ENCODE data around the gene GFRA1. TPM values are rescaled to one million over a fixed set of nuclear protein-coding genes. Genes with fewer than 3 reads are reported as not detected.

Gene GFRA1
- polyA plus RNA-seq, 2 of the 4 experiments (the other 2 are of a cell fraction) = 4.0 to 9.5 TPM

- DNase-seq (ENCODE audit: low read depth in 1 of 2, low spot score in 1 of 2) (no peak), FAIRE-seq (no peak), ATAC-seq (no peak)
- WGBS (ENCODE audit: missing lambda C conversion rate) = 44% methylated on average over 8 of the region's 8 CpGs
- ChIA-PET POLR2A (no interaction called here), CTCF (no interaction called here)
- Histone ChIP-seq H3K27ac (no peak overlapping the region), H3K4me1 (no peaks in the 10 kb centered on the region), H3K4me2 (no peak overlapping the region), H3K9me3 (no peaks in the 10 kb centered on the region), H3K4me3 (no peak overlapping the region)
- TF ChIP-seq KDM1A (IDR thresholded peaks at IDR 0.05; ENCODE audit: low read depth) = no peak
- TF ChIP-seq HEYL (CRISPR knock-in tag; IDR thresholded peaks at IDR 0.05) = no peak
- TF ChIP-seq ATOH8 (CRISPR knock-in tag; IDR thresholded peaks at IDR 0.05; ENCODE audit: low read depth) = no peak
- no peak for TF ChIP-seq NFE2L2 (conservative IDR thresholded peaks at IDR 0.05; ENCODE audit: low read length)
- no peak for TF ChIP-seq CEBPB (IDR thresholded peaks at IDR 0.05)
- TF ChIP-seq HOXB5 (CRISPR knock-in tag; IDR thresholded peaks at IDR 0.05) = no peak
- TF ChIP-seq EHMT2 (IDR thresholded peaks at IDR 0.05; ENCODE audit: low read depth) = no peak
- no peak for TF ChIP-seq BHLHE40 (IDR thresholded peaks at IDR 0.05; ENCODE audit: low read depth, low read length)
- no peak for TF ChIP-seq SMC3 (IDR thresholded peaks at IDR 0.05)
- no peak for TF ChIP-seq PBX3 (IDR thresholded peaks at IDR 0.05)
- TF ChIP-seq ELK1 (IDR thresholded peaks at IDR 0.05; ENCODE audit: low read depth, low read length) = no peak
- no peak for TF ChIP-seq ZNF302 (CRISPR knock-in tag; IDR thresholded peaks at IDR 0.05)
- no peak for TF ChIP-seq JUNB (IDR thresholded peaks at IDR 0.05)
- TF ChIP-seq NPAS2 (CRISPR knock-in tag; IDR thresholded peaks at IDR 0.05; ENCODE audit: borderline replicate concordance) = no peak
- TF ChIP-seq PHF8 (IDR thresholded peaks at IDR 0.05; ENCODE audit: borderline replicate concordance, low read depth) = no peak
- TF ChIP-seq HMGXB4 (CRISPR knock-in tag; IDR thresholded peaks at IDR 0.05; ENCODE audit: borderline replicate concordance) = no peak
- TF ChIP-seq RNF2 (IDR thresholded peaks at IDR 0.05; ENCODE audit: borderline replicate concordance, low read depth) = no peak
These were observed 31.9 kb downstream of the GFRA1 start for GRCh38 chr10:116241085-116241484.

- TF ChIP-seq TFCP2L1 (CRISPR knock-in tag; IDR thresholded peaks at IDR 0.05) (no peak), RCOR1 (IDR thresholded peaks at IDR 0.05; ENCODE audit: low read depth, low read length) (no peak), HEYL (CRISPR knock-in tag; IDR thresholded peaks at IDR 0.05) (no peak), NFE2L2 (conservative IDR thresholded peaks at IDR 0.05; ENCODE audit: low read length) (no peak), MAX (IDR thresholded peaks at IDR 0.05) (no peak), CHD2 (IDR thresholded peaks at IDR 0.05; ENCODE audit: low read length, partially characterized antibody) (no peak), GATA3 (IDR thresholded peaks at IDR 0.05; ENCODE audit: borderline replicate concordance) (no peak), BHLHE40 (IDR thresholded peaks at IDR 0.05; ENCODE audit: low read depth, low read length) (no peak), HMGXB4 (CRISPR knock-in tag; IDR thresholded peaks at IDR 0.05; ENCODE audit: borderline replicate concordance) (no peak), HOXB5 (CRISPR knock-in tag; IDR thresholded peaks at IDR 0.05) (no peak), HOXB13 (CRISPR knock-in tag; IDR thresholded peaks at IDR 0.05; ENCODE audit: low read depth) (no peak), FOXS1 (CRISPR knock-in tag; IDR thresholded peaks at IDR 0.05) (no peak), PHF8 (IDR thresholded peaks at IDR 0.05; ENCODE audit: borderline replicate concordance, low read depth) (no peak), POLR2AphosphoS2 (conservative IDR thresholded peaks at IDR 0.05; ENCODE audit: low read length) (no peak), MAZ (IDR thresholded peaks at IDR 0.05; ENCODE audit: borderline replicate concordance, low read depth, low read length) (no peak), ZNF302 (CRISPR knock-in tag; IDR thresholded peaks at IDR 0.05) (no peak), FOSB (CRISPR knock-in tag; IDR thresholded peaks at IDR 0.05) (no peak), KDM1A (IDR thresholded peaks at IDR 0.05; ENCODE audit: low read depth) (no peak), NR3C1 (IDR thresholded peaks at IDR 0.05) (no peak)
- FAIRE-seq (no peak), ATAC-seq (no peak), DNase-seq (ENCODE audit: low read depth in 1 of 2, low spot score in 1 of 2) (no peak)
- WGBS (ENCODE audit: missing lambda C conversion rate) = 62% methylated on average over 13 of the region's 13 CpGs
- H3K4me3 ChIP-seq = no peak overlapping the region
- H3K4me1 ChIP-seq = no peaks in the 10 kb centered on the region
- no peak overlapping the region for H3K27ac ChIP-seq
- H3K9me3 ChIP-seq = no peaks in the 10 kb centered on the region
- POLR2A ChIA-PET = no interaction called here
- no peak overlapping the region for H3K4me2 ChIP-seq
- CTCF ChIA-PET = no interaction called here
These were observed 32.7 kb downstream of the GFRA1 start for GRCh38 chr10:116240157-116240950.
